HCT116 (cell line): Measurements from ENCODE around the gene MKI67. TPM values are rescaled to one million over a fixed set of nuclear protein-coding genes. Genes with fewer than 3 reads are reported as not detected.

Experiments
- ATAC-seq: fragments of 200-7000 bp; cut with Tn5 transposase; 2 replicates; pipeline ENCODE4 v1.9.1; 2020; ENCODE audit warnings: mild to moderate bottlenecking, moderate library complexity
- BruUV-seq: library from RNA; stranded (reverse); fragments of 400-500 nt; replicated peaks from 2 replicates; lab custom pipeline; 2021; lab: Mats Ljungman, UMichigan
- CTCF ChIA-PET: fragments of 300-600 bp; sonication (Branson Sonifier 250); formaldehyde crosslinking; loops from one replicate; lab custom pipeline; 2021; ENCODE audit warnings: antibody characterized with exemption; lab: Charles Lee
- POLR2A ChIA-PET: fragments of 300-600, 350-600 bp; sonication (Branson Sonifier 250); formaldehyde crosslinking; loops from one replicate; lab custom pipeline; 2021; ENCODE audit warnings: antibody characterized with exemption; lab: Charles Lee
- RAD21 ChIA-PET, 2 experiments: fragments of 300-600 bp; sonication (Branson Sonifier 250); formaldehyde crosslinking; loops; one replicate each; lab custom pipeline; 2023; ENCODE audit warnings: low total read pairs in 2 of 2; ENCODE audit not compliant: uncharacterized antibody in 2 of 2, unreplicated experiment in 2 of 2, low non-redundant PET in 1 of 2; lab: Charles Lee
- DNase-seq: peaks from one replicate; pipeline ENCODE4 v3.0.0-alpha.2; 2010; ENCODE audit warnings: low read depth, low spot score
- H2AFZ ChIP-seq: fragments of 200-600 bp; shearing (Covaris generic), sonication (generic); 2 replicates; pipeline ENCODE4 v1.6.1; 2017; ENCODE audit warnings: low read depth, mixed run types, mixed read lengths, antibody characterized with exemption, low read length; ENCODE audit not compliant: poor library complexity, severe bottlenecking
- H3K27ac ChIP-seq: 2 replicates; pipeline ENCODE4 v1.5.1; 2012; ENCODE audit warnings: low read depth, low read length
- H3K27me3 ChIP-seq: fragments of 200-600 bp; sonication (generic); 2 replicates; pipeline ENCODE4 v1.6.1; 2016; ENCODE audit warnings: mixed run types, low read length, mixed read lengths; ENCODE audit not compliant: insufficient read depth
- H3K36me3 ChIP-seq, 2 experiments: fragments of 200-500 bp in 1 of 2; fragments of 200-600 bp in 1 of 2; sonication (Bioruptor generic) in 1 of 2; sonication (generic) in 1 of 2; 2 replicates each; pipeline versions ENCODE4 v1.5.1 to v1.6.1; 2014 to 2016; ENCODE audit warnings: low read length in 2 of 2, inconsistent platforms in 1 of 2, mixed read lengths in 1 of 2, mixed run types in 1 of 2; ENCODE audit not compliant: insufficient read depth in 2 of 2, control insufficient read depth in 1 of 2
- H3K4me1 ChIP-seq, 2 experiments: fragments of 200-600 bp in 1 of 2; sonication (generic) in 1 of 2; 2 replicates each; pipeline versions ENCODE4 v1.5.1 to v1.6.1; 2012 to 2017; ENCODE audit warnings: low read length in 2 of 2, inconsistent platforms in 1 of 2, mild to moderate bottlenecking in 1 of 2, mixed read lengths in 1 of 2, mixed run types in 1 of 2, moderate library complexity in 1 of 2; ENCODE audit not compliant: insufficient read depth in 2 of 2, control insufficient read depth in 1 of 2
- H3K4me2 ChIP-seq: fragments of 200-600 bp; sonication (generic); 2 replicates; pipeline ENCODE4 v1.6.1; 2017; ENCODE audit warnings: mixed run types, low read length, mixed read lengths
- H3K4me3 ChIP-seq, 2 experiments: fragments of 200-600 bp in 1 of 2; sonication (generic) in 1 of 2; replicated peaks in 1 of 2; 2 replicates each; pipeline ENCODE4 v1.5.1; 2011 to 2016; ENCODE audit warnings: low read length in 2 of 2, control low read depth in 1 of 2, low read depth in 1 of 2, mild to moderate bottlenecking in 1 of 2, mixed read lengths in 1 of 2, mixed run types in 1 of 2
- H3K79me2 ChIP-seq: fragments of 200-600 bp; sonication (generic); 2 replicates; pipeline ENCODE4 v1.6.1; 2017; ENCODE audit warnings: mild to moderate bottlenecking, mixed run types, low read length, moderate library complexity, mixed read lengths; ENCODE audit not compliant: insufficient read depth
- H3K9ac ChIP-seq: fragments of 200-600 bp; sonication (generic); 2 replicates; pipeline ENCODE4 v1.6.1; 2016; ENCODE audit warnings: low read length, mixed read lengths
- H3K9me2 ChIP-seq: fragments of 200-600 bp; sonication (generic), shearing (Covaris generic); 2 replicates; pipeline ENCODE4 v1.6.1; 2017; ENCODE audit warnings: mixed run types, mild to moderate bottlenecking, moderate library complexity; ENCODE audit not compliant: insufficient read depth
- H3K9me3 ChIP-seq, 2 experiments: fragments of 200-500 bp in 1 of 2; fragments of 200-600 bp in 1 of 2; sonication (Bioruptor generic) in 1 of 2; sonication (generic) in 1 of 2; 2 replicates each; pipeline ENCODE4 v1.6.1; 2014 to 2017; ENCODE audit warnings: low read length in 2 of 2, mixed read lengths in 2 of 2, inconsistent platforms in 1 of 2, low read depth in 1 of 2, mild to moderate bottlenecking in 1 of 2, mixed run types in 1 of 2, moderate library complexity in 1 of 2; ENCODE audit not compliant: control insufficient read depth in 1 of 2, insufficient read depth in 1 of 2
- H4K20me1 ChIP-seq: fragments of 200-600 bp; sonication (generic), shearing (Covaris generic); 2 replicates; pipeline ENCODE4 v1.6.1; 2017; ENCODE audit warnings: mixed run types, mild to moderate bottlenecking, moderate library complexity; ENCODE audit not compliant: insufficient read depth
- CBX3 ChIP-seq: IDR thresholded peaks from 2 replicates; pipeline ENCODE4 v1.6.1; 2012; ENCODE audit warnings: low read depth
- ELF1 ChIP-seq: IDR thresholded peaks from 2 replicates; pipeline ENCODE4 v1.6.1; 2012; ENCODE audit warnings: low read depth, borderline replicate concordance
- EZH2 ChIP-seq: fragments of 200-600 bp; sonication (generic); IDR thresholded peaks from 2 replicates; pipeline ENCODE4 v1.6.1; 2017; ENCODE audit warnings: antibody characterized with exemption, mixed run types
- FOSL1 ChIP-seq: IDR thresholded peaks from 2 replicates; pipeline ENCODE4 v1.6.1; 2012; ENCODE audit warnings: low read depth
- ZNF274 ChIP-seq: fragments of 200-500 bp; sonication (Bioruptor generic); IDR thresholded peaks from 2 replicates; pipeline ENCODE4 v1.6.1; 2014; ENCODE audit warnings: mild to moderate bottlenecking, low read depth, low read length, inconsistent platforms
- intact Hi-C: fragments of 100-400 bp; cut with micrococcal nuclease; formaldehyde crosslinking; loops from 2 replicates; pipeline ENCODE4 v1.10.0; 2022
- total RNA-seq: library from RNA; stranded (reverse); gene quantifications from one replicate; pipeline ENCODE4 v1.2.1, GENCODE V29; 2021; ENCODE audit not compliant: unreplicated experiment
- TF ChIP-seq, protein P1 (sequence below): IDR thresholded peaks from 2 replicates; pipeline ENCODE4 v1.6.1; 2012; ENCODE audit warnings: low read depth
- TF ChIP-seq, protein P2 (sequence below): IDR thresholded peaks from 2 replicates; pipeline ENCODE4 v1.6.1; 2012
- TF ChIP-seq, protein P3 (sequence below): IDR thresholded peaks from 2 replicates; pipeline ENCODE4 v1.6.1; 2012
- TF ChIP-seq, protein P4 (sequence below), 3 experiments: fragments of 200-600 bp in 1 of 3; sonication (generic) in 1 of 3; IDR thresholded peaks in 2 of 3; conservative IDR thresholded peaks in 1 of 3; 2 replicates each; pipeline ENCODE4 v1.5.1; 2012 to 2017; ENCODE audit warnings: low read depth in 2 of 3, low read length in 2 of 3, antibody characterized with exemption in 1 of 3, borderline replicate concordance in 1 of 3, control low read depth in 1 of 3, mild to moderate bottlenecking in 1 of 3, mixed read lengths in 1 of 3, mixed run types in 1 of 3, moderate library complexity in 1 of 3; ENCODE audit not compliant: insufficient read depth in 1 of 3

Gene MKI67
- total RNA-seq, 1 experiment from 2014 or later: 202 TPM

DNA sequence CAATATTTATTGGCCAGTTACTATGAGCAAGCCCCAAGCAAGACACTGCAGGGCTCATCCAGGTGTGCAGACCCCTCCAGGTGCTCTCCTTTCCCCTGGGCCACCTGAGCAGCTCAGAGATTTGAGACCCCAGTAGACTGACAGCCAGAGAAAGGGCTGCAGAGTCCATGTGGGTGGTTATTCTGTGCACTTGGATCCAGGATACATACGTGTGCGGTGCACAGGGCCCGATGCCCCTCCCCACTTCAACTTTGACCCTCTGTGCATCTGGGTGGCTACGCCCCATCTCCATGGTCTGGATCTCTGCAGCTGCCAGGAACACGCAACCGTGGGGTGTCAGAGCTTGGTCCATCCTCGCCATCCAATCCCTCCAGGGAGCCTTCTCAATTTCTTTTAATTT, 72.9 kb downstream of the MKI67 start:
- Histone ChIP-seq H3K4me1 (peaks cover 0 to 2% of the 10 kb centered on the region in 2 experiments; a peak in 1 of 4 replicates), H3K79me2 (no peaks in the 10 kb centered on the region), H2AFZ (no peak overlapping the region), H3K27me3 (no peaks in the 10 kb centered on the region), H3K4me3 (no peak overlapping the region), H3K9me2 (no peaks in the 10 kb centered on the region), H3K9ac (no peak overlapping the region), H3K4me2 (no peak overlapping the region), H3K36me3 (no peaks in the 10 kb centered on the region), H4K20me1 (no peaks in the 10 kb centered on the region), H3K9me3 (no peaks in the 10 kb centered on the region), H3K27ac (no peak overlapping the region)
- TF ChIP-seq, protein P1, sequence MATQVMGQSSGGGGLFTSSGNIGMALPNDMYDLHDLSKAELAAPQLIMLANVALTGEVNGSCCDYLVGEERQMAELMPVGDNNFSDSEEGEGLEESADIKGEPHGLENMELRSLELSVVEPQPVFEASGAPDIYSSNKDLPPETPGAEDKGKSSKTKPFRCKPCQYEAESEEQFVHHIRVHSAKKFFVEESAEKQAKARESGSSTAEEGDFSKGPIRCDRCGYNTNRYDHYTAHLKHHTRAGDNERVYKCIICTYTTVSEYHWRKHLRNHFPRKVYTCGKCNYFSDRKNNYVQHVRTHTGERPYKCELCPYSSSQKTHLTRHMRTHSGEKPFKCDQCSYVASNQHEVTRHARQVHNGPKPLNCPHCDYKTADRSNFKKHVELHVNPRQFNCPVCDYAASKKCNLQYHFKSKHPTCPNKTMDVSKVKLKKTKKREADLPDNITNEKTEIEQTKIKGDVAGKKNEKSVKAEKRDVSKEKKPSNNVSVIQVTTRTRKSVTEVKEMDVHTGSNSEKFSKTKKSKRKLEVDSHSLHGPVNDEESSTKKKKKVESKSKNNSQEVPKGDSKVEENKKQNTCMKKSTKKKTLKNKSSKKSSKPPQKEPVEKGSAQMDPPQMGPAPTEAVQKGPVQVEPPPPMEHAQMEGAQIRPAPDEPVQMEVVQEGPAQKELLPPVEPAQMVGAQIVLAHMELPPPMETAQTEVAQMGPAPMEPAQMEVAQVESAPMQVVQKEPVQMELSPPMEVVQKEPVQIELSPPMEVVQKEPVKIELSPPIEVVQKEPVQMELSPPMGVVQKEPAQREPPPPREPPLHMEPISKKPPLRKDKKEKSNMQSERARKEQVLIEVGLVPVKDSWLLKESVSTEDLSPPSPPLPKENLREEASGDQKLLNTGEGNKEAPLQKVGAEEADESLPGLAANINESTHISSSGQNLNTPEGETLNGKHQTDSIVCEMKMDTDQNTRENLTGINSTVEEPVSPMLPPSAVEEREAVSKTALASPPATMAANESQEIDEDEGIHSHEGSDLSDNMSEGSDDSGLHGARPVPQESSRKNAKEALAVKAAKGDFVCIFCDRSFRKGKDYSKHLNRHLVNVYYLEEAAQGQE: no peak
- no TSS peak for BruUV-seq
- CTCF ChIA-PET: no interaction called here
- POLR2A ChIA-PET: no interaction called here
- no peak for DNase-seq
- RAD21 ChIA-PET: no interaction called here
- no peak for ATAC-seq
- intact Hi-C loops: no loop called here

DNA sequence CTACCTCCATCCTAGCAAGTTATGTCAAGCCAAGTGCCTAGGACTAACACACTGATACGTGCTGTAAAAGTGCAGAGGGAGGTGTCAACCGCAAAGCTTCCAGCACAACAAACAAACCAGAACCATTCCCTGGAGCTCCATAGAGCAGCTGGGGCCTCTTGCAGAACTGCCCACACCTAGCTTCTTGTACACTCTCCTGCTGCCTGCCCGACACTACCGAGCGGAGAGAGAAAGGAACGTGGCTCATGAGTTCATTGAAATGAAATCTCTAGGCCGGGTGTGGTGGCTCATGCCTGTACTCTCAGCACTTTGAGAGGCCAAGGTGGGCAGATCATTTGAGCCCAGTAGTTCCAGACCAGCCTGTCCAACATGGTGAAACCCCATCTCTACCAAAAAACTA, 73.5 kb downstream of the MKI67 start:
- ChIA-PET RAD21 (no interaction called here), CTCF (no interaction called here), POLR2A (no interaction called here)
- no peaks in the 10 kb centered on the region for H3K79me2 ChIP-seq
- DNase-seq: no peak
- H3K4me2 ChIP-seq: no peak overlapping the region
- H3K27me3 ChIP-seq: no peaks in the 10 kb centered on the region
- no peaks in the 10 kb centered on the region for H3K9me3 ChIP-seq
- H3K9ac ChIP-seq: no peak overlapping the region
- H3K4me3 ChIP-seq: no peak overlapping the region
- H3K36me3 ChIP-seq: no peaks in the 10 kb centered on the region
- no peaks in the 10 kb centered on the region for H4K20me1 ChIP-seq
- H3K9me2 ChIP-seq: no peaks in the 10 kb centered on the region
- no peak for ATAC-seq
- intact Hi-C loops: no loop called here
- no TSS peak for BruUV-seq
- H2AFZ ChIP-seq: no peak overlapping the region
- H3K27ac ChIP-seq: no peak overlapping the region
- peaks cover 2 to 8% of the 10 kb centered on the region in 2 experiments; a peak in 3 of 4 replicates for H3K4me1 ChIP-seq
- TF ChIP-seq, protein P1: no peak
- TF ChIP-seq EZH2 (no peak), ZNF274 (no peak), CBX3 (no peak), ELF1 (no peak), FOSL1 (no peak)
- TF ChIP-seq, protein P2, sequence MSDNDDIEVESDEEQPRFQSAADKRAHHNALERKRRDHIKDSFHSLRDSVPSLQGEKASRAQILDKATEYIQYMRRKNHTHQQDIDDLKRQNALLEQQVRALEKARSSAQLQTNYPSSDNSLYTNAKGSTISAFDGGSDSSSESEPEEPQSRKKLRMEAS: no peak
- TF ChIP-seq, protein P3, sequence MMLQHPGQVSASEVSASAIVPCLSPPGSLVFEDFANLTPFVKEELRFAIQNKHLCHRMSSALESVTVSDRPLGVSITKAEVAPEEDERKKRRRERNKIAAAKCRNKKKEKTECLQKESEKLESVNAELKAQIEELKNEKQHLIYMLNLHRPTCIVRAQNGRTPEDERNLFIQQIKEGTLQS: no peak
- TF ChIP-seq, protein P4, sequence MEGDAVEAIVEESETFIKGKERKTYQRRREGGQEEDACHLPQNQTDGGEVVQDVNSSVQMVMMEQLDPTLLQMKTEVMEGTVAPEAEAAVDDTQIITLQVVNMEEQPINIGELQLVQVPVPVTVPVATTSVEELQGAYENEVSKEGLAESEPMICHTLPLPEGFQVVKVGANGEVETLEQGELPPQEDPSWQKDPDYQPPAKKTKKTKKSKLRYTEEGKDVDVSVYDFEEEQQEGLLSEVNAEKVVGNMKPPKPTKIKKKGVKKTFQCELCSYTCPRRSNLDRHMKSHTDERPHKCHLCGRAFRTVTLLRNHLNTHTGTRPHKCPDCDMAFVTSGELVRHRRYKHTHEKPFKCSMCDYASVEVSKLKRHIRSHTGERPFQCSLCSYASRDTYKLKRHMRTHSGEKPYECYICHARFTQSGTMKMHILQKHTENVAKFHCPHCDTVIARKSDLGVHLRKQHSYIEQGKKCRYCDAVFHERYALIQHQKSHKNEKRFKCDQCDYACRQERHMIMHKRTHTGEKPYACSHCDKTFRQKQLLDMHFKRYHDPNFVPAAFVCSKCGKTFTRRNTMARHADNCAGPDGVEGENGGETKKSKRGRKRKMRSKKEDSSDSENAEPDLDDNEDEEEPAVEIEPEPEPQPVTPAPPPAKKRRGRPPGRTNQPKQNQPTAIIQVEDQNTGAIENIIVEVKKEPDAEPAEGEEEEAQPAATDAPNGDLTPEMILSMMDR (IDR thresholded peaks at IDR 0.05 in 2 of 3, conservative IDR thresholded peaks at IDR 0.05 in 1 of 3; ENCODE audit: borderline replicate concordance in 1 of 3, insufficient read depth in 1 of 3, low read depth in 2 of 3, low read length in 2 of 3): no peak
